ENCODE data around the gene KRABD2.

KRABD2 gene

GRCh38 chr17:8338753-8339140 is 37.8 kb downstream of the KRABD2 start:
- H3K27ac Mint-ChIP-seq (ENCODE audit: unreplicated experiment) = no peak overlapping the region
- DNase-seq (ENCODE audit: low spot score) = no peak
- no peaks in the 10 kb centered on the region for H3K36me3 Mint-ChIP-seq (ENCODE audit: low read depth)
- no peaks in the 10 kb centered on the region for H3K27me3 Mint-ChIP-seq (ENCODE audit: low read depth)
- H3K9me3 Mint-ChIP-seq (ENCODE audit: low read depth) = no peaks in the 10 kb centered on the region
- no peak for TF ChIP-seq CTCF (IDR thresholded peaks at IDR 0.05)
- no peaks in the 10 kb centered on the region for H3K4me1 Mint-ChIP-seq (ENCODE audit: low read depth)
- no peak overlapping the region for H3K4me3 Mint-ChIP-seq (ENCODE audit: unreplicated experiment)

- Mint-ChIP-seq H3K4me3 (ENCODE audit: unreplicated experiment) (no peak overlapping the region), H3K27me3 (ENCODE audit: low read depth) (no peaks in the 10 kb centered on the region), H3K4me1 (ENCODE audit: low read depth) (no peaks in the 10 kb centered on the region), H3K36me3 (ENCODE audit: low read depth) (no peaks in the 10 kb centered on the region), H3K9me3 (ENCODE audit: low read depth) (no peaks in the 10 kb centered on the region), H3K27ac (ENCODE audit: unreplicated experiment) (no peak overlapping the region)
- no peak for TF ChIP-seq CTCF (IDR thresholded peaks at IDR 0.05)
- no peak for DNase-seq (ENCODE audit: low spot score)
These were observed 38.4 kb downstream of the KRABD2 start for GRCh38 chr17:8337802-8338752.

GRCh38 chr17:8333281-8333680 is 43.2 kb downstream of the KRABD2 start:
- H3K9me3 Mint-ChIP-seq (ENCODE audit: low read depth) = no peaks in the 10 kb centered on the region
- H3K36me3 Mint-ChIP-seq (ENCODE audit: low read depth) = no peaks in the 10 kb centered on the region

GRCh38 chr17:8332688-8333087 is 43.8 kb downstream of the KRABD2 start:
- Mint-ChIP-seq H3K36me3 (ENCODE audit: low read depth) (no peaks in the 10 kb centered on the region), H3K9me3 (ENCODE audit: low read depth) (no peaks in the 10 kb centered on the region), H3K4me1 (ENCODE audit: low read depth) (no peaks in the 10 kb centered on the region), H3K27me3 (ENCODE audit: low read depth) (no peaks in the 10 kb centered on the region), H3K4me3 (ENCODE audit: unreplicated experiment) (no peak overlapping the region), H3K27ac (ENCODE audit: unreplicated experiment) (no peak overlapping the region)
- no peak for TF ChIP-seq CTCF (IDR thresholded peaks at IDR 0.05)
- DNase-seq (ENCODE audit: low spot score) = no peak

More at GRCh38 chr17:8333281-8333680, 43.2 kb downstream of the KRABD2 start:
- no peak for TF ChIP-seq CTCF (IDR thresholded peaks at IDR 0.05)
- Mint-ChIP-seq H3K4me1 (ENCODE audit: low read depth) (no peaks in the 10 kb centered on the region), H3K27ac (ENCODE audit: unreplicated experiment) (no peak overlapping the region), H3K4me3 (ENCODE audit: unreplicated experiment) (no peak overlapping the region), H3K27me3 (ENCODE audit: low read depth) (no peaks in the 10 kb centered on the region)
- no peak for DNase-seq (ENCODE audit: low spot score)

GRCh38 chr17:8332128-8332527 is 44.4 kb downstream of the KRABD2 start:
- no peaks in the 10 kb centered on the region for H3K9me3 Mint-ChIP-seq (ENCODE audit: low read depth)
- H3K27me3 Mint-ChIP-seq (ENCODE audit: low read depth) = no peaks in the 10 kb centered on the region
- H3K27ac Mint-ChIP-seq (ENCODE audit: unreplicated experiment) = no peak overlapping the region
- no peak overlapping the region for H3K4me3 Mint-ChIP-seq (ENCODE audit: unreplicated experiment)
- H3K36me3 Mint-ChIP-seq (ENCODE audit: low read depth) = no peaks in the 10 kb centered on the region
- TF ChIP-seq CTCF (IDR thresholded peaks at IDR 0.05) = no peak
- no peak for DNase-seq (ENCODE audit: low spot score)
- H3K4me1 Mint-ChIP-seq (ENCODE audit: low read depth) = peaks cover 4% of the 10 kb centered on the region

Measured in chondrocyte (in vitro differentiated cells).